Iris pigment epithelial cell (primary cell): Measurements from ENCODE around the gene MVD.

Experiments used
- DNase-seq: peaks from one replicate; pipeline ENCODE4 v3.0.0-alpha.2; 2011; ENCODE audit warnings: low read depth

The MVD gene

GRCh38 chr16:88697116-88697830, 34.4 kb upstream of the MVD start:
- DNase-seq = no peak

- no peak for DNase-seq
Measured at GRCh38 chr16:88696441-88696840, 33.5 kb upstream of the MVD start.

DNA sequence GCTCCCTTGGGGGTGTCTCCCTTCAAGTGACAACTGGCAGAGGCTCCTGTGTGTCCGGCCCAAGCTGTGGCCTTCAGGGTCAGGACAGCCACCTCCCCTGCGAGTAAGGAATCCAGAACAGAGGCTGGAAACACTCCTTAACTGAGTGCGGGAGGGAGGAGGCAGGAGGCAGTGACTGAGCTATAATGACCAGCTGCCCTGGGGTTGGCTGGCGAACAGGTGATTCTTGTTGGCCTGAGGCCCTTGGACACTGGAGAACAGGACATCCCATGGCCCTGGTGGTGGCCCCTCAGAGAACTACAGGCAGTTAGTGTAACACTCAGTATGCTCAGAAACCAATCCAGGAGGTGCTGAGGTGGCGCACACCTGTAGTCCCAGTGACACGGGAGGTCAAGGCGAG, 32.9 kb upstream of the MVD start:
- DNase-seq = no peak

GRCh38 chr16:88695218-88695617, 32.3 kb upstream of the MVD start:
- no peak for DNase-seq

DNA sequence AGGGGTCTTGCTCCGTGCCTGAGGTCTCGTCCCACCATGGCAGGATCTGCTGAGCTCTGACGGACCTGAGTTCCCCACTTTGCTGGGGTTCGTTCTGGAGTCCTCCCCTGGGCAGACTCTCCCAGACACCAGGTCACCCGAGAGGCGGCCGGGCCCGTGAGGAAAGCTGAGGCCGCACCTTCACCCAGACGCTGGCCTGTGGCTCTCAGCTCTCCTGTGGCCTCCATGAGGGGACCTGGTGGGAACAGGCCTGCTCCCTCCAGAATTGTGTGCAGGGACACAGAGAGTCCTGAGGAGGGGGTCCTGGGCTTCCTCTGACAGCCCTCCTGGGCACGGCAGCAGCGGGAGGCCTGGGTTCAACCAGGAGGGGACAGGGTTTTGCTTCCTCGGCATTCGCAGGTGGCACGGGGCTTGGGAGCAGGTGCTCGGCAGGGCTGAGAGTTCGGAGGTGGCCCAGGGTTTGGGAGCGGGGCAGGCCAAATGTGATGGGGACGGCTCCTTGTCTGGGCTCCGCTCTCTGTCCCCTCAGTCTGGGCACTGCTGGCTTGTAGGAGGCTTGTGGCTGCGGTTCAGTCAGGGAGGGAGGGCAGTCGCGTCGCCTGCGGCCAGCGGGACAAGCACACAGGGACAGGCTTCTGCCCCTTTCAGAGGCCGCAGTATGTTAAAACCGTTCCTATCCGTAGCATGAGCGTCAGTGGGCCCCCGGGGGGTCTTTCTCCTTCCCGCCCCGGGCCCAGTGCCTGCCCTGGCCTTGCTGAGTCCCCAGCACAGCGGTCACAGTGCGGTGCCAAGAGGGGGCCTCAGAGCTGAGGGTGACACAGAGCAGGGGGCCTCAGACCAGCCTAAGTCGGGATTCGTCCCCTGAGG, 31.6 kb upstream of the MVD start:
- no peak for DNase-seq

DNA sequence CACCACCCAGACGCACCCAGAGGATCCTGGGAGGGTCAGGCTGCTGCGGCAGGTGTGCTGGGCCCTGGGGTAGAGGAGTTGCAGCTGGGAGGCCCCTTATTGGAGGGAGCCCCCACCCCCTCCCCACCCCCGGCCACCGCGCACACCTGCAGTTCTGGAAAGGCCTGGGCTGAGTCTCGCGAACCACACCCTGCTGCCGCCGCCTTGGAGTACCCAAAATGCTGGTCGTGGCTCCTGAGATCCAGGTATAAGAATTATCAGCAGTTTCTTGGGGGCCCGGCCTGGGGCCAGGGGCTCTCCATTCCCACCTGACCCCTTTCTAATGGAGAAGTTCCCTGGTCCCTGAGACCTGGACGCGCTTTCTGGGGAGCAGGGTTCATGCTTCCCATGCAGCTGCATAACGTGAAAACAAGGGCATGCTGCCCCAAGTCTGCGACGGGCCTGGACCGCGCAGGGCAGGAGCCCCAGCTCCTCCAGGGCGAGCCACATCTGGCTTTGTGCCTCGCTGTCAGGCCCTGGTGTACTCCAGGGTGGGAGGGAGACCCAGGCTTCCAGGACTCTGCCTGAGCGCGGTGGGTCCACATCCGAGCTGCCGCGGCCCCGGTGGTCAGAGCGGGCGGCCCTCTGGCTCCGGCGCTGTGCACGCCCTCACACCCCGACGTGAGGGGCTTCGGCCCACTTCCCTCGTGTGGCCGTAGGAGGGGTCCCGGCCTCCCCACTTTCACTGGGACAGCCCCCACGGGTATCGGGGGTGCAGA, 30.7 kb upstream of the MVD start:
- no peak for DNase-seq

DNA sequence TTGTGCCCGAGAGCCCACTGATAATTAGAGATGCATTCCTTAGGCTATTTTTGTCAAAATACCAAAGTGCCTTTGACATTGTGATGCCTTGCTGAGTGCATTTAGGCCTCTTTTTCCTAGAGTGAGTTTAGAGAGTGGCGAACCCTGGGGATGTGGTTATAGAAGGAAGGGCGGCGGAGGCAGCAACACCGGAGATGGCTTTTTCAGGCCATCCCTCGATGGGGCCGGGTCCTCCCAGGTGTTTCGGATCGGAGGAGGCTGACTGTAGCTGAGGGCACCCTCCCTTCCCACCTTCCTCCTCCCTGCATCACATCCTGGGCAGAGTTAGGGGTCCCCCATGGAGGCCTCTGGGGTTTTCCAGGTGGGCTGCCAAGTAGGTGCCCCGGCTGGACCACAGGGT, 30.0 kb upstream of the MVD start:
- no peak for DNase-seq

GRCh38 chr16:88691924-88692560, 29.2 kb upstream of the MVD start:
- no peak for DNase-seq

DNA sequence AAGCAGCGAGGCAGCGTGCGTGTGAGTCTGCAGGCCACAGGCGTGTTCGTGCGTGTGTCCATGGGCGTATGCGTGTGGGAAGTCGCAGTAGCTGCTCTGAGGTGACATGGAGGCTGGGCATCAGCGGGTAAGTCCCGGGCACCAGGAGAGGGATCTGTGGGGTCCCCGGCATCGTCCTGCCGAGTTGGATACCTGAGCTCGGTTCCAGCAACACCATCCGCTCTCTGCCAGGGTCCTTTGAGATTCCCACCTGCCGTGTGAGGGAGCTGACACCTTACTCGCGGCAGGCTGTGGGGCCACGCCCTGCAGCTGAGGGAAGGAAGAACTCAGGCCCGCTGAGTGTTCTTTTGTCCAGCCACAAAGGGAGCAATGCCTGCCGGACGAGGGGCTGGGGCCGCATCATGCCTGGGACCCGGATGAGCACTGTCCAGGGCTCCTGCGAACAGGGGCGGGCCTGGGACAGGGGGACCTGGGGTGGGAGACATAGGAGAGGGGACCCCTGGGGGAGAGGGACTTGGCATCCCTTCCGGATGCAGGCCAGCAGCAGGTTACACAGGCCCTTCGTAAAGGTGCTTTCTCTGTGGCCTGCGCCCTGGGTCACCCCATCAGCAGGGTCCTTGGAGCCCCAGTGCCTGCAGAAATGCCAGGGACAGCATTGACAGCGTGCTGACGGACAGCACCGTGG, 28.4 kb upstream of the MVD start:
- DNase-seq = no peak

GRCh38 chr16:88690341-88691128, 27.6 kb upstream of the MVD start:
- DNase-seq = no peak

DNA sequence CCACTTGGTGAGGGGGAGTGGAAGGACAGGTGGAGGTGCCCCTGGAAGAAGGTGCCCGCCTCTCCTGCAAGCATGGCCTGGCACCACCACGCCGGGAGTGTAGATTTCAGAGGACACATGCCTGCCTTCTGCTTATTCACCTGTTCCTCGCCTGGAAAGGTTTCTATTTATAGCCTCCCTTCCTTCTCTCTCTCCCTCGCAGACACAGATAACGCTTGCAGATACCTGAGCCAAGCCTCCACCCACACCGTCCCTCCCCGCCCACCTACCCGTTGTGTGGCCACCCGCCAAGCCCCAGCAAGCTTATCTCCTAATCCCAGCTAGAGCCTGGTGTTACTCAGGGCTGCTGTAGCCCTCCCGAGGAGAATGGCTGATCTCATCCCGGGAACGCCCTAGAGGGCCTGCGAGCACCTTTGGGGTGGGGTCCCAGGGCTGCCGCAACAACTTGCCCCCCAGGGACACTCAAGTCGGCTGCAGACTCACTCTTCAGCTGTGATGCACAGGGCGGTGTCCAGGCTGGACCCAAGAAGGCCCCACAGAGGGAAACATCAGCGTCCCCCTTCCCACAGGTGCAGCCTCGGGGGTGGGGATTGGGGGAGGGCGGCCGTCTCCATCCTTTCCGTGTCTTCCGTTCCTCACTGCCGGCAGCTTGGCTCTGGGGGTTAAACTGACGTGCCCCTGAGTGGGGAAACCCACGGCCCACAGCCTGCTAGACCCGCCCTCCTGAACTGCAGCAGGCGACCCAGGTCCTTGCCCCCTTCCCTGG, 25.3 kb upstream of the MVD start:
- DNase-seq = no peak

- DNase-seq = no peak
Measured at GRCh38 chr16:88687676-88688012, 24.8 kb upstream of the MVD start.

DNA sequence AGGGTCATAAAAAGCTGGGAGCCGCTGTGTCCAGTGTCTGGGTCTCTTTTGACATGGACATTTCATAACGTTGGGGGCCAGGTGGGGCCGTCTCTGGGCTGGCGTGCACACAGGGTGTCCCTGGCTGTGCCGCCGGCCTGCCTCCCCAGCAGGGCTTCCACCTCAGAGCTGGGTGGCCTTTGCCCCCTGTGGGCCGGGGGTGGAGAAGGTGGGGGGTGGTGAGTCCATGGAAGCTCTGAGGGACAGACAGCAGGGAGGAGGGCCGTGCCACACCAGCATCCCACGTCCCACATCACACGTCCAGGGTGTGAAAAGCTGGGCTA, 24.3 kb upstream of the MVD start:
- no peak for DNase-seq

DNA sequence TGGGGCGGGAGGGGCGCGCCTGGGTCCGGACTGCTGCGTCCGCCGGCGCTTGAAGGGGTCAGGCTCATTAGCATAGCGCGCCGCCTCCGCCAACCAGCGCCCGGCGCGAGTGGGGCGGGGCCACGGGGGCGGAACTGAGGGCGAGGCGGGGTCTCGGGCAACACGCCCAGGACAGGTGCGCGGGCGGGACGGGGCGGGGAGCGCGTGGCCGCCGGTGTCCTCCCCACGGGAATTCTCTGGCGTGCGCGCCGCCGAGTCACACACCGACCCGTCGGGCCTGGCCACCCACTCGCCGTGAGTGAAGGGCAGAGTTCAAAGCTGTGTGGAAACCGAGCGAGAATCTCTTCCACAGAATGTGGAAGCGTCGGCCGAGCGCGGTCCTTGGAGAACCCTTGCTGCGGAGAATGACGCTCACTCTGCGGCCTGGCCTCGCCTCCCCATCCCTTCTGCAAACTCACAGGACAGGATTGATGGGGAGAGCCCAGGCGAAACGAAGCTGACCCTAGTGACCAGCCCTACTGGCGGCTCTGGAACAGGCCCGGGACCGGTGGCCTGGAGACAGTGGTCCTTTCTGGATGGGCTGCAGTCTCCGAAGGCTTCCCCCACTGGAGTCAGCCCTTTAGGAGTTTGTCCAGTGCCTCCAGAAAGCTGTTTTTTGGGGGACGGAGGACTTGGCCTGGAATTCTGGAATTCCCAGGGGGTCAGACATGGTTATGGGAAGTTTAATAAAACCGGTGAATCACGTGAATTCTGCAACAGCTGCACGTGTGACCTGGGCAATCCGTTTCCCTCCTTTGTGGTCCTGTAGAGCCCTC, 23.8 kb upstream of the MVD start, which contains the start of gene SNAI3:
Gene SNAI3, minus strand, starts transcription at position 69 of the 815 bp plus-strand sequence. CDS start 101 bp downstream, outside the sequence.
- peak; percentile 54 for DNase-seq

DNA sequence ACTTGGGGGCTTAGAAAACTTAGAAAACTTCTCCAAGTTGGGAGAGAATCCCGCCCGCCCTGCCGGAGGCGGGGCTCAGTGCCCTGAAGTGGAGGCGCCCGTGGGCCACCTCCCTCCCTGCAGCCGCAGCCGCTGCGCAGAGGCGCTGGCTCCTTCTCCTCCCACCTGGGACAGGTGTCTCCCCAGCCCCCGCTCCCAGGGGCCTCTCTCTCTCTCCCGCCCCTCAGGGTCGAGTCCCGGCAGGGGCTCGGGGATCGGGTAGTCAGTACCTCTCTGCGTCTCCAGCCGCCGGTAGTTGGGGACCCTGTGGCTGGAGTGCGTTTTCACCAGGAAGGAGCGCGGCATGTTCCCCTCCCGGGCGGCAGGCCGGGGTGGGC, 23.2 kb upstream of the MVD start:
- no peak for DNase-seq

DNA sequence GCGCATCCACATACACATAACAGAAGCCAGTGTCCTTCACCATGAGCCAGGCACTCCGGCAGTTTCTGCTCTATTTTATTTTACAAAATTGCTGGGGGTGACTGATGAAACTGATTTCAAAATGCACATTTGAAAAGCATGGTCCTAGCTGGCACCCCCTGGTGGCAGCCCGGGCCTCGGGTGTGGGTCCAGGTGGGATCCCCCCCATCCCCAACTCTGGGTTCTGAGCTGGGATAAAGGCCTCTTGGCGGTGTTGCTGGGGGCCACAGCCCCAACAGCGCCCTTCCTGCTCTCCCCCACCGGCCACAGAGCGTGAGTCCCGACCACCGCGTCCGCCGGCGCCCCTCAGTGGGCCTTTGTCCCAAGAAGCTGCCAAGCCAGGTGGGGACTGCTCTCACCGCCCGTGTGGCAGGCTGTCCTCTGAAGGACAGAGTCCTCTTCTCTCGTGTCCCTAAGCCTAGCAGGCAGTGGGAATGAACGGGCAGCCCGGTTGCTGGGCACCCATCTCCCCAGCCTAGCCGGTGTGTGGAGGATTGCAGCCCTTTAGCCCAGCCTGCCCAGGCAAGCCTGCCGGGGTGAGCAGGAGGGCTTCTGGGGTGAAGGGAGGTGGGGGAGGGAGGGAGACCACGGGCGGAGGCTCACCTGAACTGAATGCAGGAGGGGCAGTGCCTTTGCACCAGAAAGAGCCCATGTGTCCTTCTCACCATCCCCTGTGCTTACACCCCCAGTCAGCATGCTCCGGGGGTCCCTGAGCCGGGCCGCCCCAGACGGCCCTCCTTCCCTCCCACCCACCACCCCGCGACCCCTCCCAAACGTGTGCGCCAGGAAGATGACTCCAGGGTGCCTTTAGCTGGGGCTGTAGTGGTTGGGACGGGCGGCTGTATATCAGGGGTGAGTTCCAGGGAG, 22.5 kb upstream of the MVD start:
- DNase-seq = peak; percentile 66

DNA sequence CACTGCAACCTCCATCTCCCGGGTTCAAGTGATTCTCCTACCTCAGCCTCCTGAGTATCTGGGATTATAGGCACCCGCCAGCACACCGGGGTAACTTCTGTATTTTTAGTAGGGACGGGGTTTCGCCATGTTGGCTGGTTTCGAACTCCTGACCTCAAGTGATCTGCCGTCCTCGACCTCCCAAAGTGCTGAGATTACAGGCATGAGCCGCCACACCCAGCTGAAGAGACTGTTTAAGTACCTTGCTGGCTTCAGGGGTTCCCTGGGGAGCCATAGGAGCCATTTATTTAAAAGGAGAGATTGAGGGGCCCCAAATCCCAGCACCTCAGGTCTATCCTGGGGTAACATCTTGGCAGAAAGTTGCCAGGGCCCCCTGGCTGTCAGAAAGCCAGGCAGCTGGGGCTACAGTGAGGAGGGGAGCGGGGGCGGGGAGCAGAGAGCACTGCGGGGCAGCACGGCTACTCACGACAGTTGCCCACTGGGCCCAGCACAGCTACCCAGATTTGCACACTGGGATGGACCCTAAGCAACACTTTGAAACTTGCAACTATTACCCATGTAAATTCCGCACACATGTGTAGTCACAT, 21.8 kb upstream of the MVD start:
- DNase-seq = no peak
